ENCODE measurements around the gene ZFC3H1. TPM values are rescaled to one million over a fixed set of nuclear protein-coding genes. Genes with fewer than 3 reads are reported as not detected.

Gene ZFC3H1
- total and polyA plus RNA-seq, 2 of the 8 experiments (the other 6 are each of a cell fraction or from before 2014, with no cell fraction given) = 20.0 to 32.4 TPM

GRCh38 chr12:71685312-71685906 lies 21.8 kb upstream of the ZFC3H1 start (continued):
- TF ChIP-seq ATF2 (IDR thresholded peaks at IDR 0.05; ENCODE audit: low read length) (no peak), CEBPB (IDR thresholded peaks at IDR 0.05; ENCODE audit: low read depth, low read length) (no peak), ZNF274 (IDR thresholded peaks at IDR 0.05; ENCODE audit: borderline replicate concordance, extremely low read depth, low read length) (no peak)

Data from H1 (cell line).